NCI-H526 treated with DMSO at 0.1 percent for 48 hours (cell line): Measurements from ENCODE around the gene KRTAP22-2.

Source experiments
- DNase-seq: peaks from one replicate; lab custom pipeline; 2025; lab: John Stamatoyannopoulos, UW

KRTAP22-2 gene

DNA sequence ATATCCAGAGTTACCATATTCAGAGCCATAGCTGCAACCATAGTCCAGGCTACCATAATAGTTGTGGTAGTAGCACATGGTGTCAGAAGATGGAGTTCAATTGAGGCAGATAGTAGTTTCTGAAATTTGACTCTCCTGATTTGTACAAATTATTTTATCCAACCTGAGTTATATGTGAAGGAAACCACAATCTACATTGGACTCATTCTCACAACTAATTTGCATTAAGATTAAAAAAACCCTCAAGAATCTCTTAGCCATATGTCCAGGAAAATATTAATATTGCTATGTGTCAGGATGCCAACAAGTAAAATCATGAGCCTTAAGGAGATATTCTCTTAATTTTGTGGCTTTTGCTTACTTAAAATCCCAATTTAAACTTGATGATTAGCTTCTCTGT is at the start of gene KRTAP22-2:
Gene KRTAP22-2 (minus strand): TSS at position 101 of the 400 bp plus-strand sequence.
- no peak for DNase-seq

- no peak for DNase-seq
Measured at GRCh38 chr21:30638686-30639085, 48.5 kb upstream of the KRTAP22-2 start.

DNA sequence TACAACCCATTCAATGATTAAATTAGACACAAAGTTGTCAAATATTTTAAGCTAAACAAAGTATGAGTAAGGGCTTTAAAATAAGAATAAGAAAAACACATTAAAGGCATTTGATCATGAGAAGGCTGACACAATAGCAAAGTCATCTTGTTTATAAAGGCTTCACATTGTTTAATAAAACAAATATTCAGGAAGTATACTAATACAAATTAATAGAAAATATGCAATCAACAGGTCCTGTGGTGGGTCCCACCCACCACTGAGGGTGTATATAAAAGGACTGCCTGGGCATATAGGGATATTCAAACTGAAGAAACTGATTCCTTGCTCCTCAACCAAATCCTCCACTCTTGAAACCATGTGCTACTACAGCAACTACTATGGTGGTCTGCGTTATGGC is 44.7 kb upstream of the KRTAP22-2 start, which contains the start of gene KRTAP20-2:
Gene KRTAP20-2 (plus strand): TSS at position 301 of the 400 bp plus-strand sequence. CDS start 58 bp downstream, at position 359.
- no peak for DNase-seq

DNA sequence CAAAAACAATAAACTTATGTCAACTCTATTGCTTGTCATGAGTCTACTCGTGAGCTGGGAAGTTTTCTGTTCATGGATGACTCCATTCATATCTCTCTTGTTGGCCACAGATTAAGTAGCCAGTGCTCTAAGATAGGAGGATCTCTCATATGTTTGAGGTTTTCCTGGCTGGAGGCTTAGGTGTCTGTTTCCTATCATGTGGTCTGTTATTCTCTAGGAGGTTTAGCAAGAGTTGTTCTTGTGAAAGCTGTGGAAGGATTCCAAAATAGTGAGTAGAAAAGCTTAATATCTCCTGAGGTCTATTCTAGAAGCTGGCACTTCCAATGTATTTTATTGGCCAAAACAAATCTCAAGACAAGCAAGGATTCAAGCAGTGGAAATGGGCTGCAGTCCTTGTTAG is 39.0 kb upstream of the KRTAP22-2 start:
- DNase-seq, result no peak

- DNase-seq, result no peak
Measured at GRCh38 chr21:30628109-30628508, 37.9 kb upstream of the KRTAP22-2 start.

DNA sequence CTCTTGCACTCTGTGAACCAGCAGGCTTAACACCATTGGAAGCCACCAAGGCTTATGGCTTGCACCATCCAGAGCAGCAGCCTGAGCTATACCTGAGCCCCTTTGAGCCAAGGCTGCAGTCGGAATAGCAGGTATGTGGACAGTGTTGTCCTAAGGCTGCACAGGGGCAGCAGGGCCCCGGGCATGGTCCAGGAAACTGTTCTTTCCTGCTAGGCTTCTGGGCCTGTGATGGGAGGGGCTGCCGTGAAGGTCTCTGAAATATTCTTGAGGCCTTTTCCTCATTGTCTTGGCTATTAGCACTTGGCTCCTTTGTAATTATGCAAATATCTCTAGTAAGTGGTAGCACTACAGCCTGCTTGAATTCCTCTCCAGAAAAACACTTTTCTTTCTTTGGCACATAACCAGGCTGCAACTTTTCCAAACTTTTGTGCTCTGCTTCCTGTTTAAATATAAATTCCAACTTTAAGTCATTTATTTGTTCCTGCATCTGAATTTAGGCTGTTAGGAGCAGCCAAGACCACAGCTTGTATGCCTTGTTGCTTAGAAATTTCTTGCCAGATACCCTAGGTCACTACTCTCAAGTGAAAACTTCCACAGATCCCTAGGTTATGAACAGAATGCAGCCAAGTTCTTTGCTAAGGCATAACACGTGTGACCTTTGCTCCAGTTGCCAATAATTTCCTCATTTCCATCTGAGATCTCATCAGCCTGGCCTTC is 35.4 kb upstream of the KRTAP22-2 start:
- DNase-seq, result no peak

- DNase-seq, result no peak
Measured at GRCh38 chr21:30623362-30623761, 33.2 kb upstream of the KRTAP22-2 start.

DNA sequence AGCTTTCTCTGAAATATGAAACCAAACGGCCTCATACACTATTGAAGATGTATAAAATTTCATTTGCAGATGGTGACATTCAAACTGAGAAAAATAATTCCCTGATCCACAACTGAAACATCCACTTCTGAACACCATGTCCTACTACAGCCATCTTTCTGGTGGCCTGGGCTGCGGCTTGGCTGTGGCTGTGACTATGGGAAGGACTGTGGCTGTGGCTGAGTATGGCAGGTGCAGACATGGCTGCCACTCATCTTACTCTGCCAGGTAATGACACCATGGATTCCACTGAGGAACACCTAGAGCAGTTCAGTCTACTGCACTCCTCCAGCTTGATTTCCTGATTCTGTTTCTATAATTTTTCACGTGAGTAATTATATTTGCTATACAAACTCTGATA is 30.3 kb upstream of the KRTAP22-2 start, which contains the start of gene KRTAP20-4:
Gene KRTAP20-4 (plus strand): TSS at position 106 of the 400 bp plus-strand sequence.
- DNase-seq, result no peak

GRCh38 chr21:30620080-30620479 is 29.9 kb upstream of the KRTAP22-2 start:
- no peak for DNase-seq

DNA sequence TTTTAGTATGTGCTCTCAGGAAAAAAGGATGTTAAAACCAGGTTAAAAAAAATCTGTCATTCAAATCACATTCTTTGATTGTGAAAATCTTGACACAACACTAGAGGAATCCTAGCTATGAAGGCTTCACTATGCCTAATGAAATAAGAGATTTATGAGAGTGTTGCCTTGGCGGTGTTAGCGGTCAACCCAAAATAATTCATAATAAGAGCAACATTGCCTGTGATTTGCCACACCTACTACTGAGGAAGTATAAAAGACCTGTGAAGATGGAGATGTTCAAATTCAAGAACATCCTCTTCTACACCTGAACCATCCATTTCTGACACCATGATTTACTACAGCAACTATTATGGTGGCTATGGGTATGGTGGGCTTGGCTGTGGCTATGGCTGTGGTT is 25.9 kb upstream of the KRTAP22-2 start, which contains the start of gene KRTAP20-1:
Gene KRTAP20-1 (plus strand): TSS at position 301 of the 400 bp plus-strand sequence. CDS start 30 bp downstream, at position 331.
- no peak for DNase-seq

GRCh38 chr21:30615199-30615598 is 25.0 kb upstream of the KRTAP22-2 start:
- DNase-seq, result no peak

DNA sequence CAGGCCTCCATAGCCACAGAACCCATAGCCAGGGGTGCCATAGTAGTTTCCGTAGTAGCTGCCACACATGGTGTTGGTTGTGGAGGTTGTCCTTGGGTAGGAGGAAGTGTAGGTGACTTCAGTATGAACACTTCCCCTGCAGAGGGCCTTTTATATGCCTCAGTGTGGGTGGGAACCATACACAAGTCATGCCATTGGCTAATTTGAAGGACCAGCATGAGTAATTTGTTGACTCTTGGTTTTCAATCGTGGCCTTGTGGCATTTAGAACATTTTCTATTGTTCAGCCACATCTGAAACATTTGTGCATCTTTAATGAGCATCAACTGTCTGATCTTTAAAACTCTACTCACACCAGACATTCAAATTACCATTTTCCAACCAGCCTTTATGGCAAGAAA is 23.6 kb upstream of the KRTAP22-2 start, which contains the start of gene KRTAP6-1:
Gene KRTAP6-1 (minus strand): TSS at position 95 of the 400 bp plus-strand sequence. CDS start 26 bp downstream, at position 69.
- DNase-seq, result no peak

- DNase-seq, result no peak
Measured at GRCh38 chr21:30612132-30612531, 21.9 kb upstream of the KRTAP22-2 start.

DNA sequence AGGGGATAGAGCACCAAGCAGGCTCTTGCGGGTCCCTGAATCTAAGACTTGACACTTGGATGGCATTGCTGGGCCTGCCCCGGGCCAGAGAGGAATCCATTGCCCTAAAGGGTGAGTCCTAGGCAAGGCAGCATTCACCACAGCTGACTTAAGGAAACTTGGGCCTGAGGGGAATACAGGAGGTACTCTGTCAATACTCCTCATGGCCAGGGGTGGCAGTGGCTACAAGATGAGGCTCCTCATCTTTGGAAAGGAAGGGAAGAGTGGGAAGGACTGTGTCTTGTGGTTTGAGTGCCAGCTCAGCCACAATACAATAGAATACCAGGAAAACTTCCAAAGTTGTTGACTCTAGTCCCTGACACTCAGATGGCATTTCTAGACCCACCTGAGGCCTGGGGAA is 15.8 kb upstream of the KRTAP22-2 start:
- no peak for DNase-seq

GRCh38 chr21:30600787-30601186 is 10.6 kb upstream of the KRTAP22-2 start, which contains the start of gene KRTAP22-1:
Gene KRTAP22-1, plus strand, starts transcription at chr21:30601087.
- DNase-seq, result no peak

DNA sequence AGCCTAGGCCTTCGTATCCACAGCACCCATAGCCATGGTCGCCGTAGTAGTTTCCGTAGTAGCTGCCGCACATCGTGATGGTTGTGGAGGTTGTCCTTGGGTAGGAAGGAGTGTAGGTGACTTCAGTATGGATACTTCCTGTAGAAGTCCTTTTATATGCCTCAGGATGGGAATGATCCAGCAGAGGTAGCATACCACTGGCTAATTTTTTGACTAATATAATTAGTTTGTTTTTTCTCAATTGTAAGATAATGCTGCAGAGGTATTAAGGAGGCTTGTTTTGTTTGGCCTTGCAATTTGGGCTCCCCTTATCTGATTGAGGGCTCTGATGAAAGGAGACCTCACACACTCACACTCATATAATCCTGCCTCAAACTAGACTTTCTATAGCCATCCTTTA is 8.6 kb upstream of the KRTAP22-2 start, which contains the start of gene KRTAP6-2:
Gene KRTAP6-2 (minus strand): TSS at position 101 of the 400 bp plus-strand sequence. CDS start 28 bp downstream, at position 73.
- DNase-seq, result no peak

GRCh38 chr21:30592140-30592539 is 1.9 kb upstream of the KRTAP22-2 start, which contains the start of gene KRTAP6-3:
Gene KRTAP6-3, plus strand, starts transcription at chr21:30592440. Its CDS starts 6 bp downstream, at chr21:30592446.
- DNase-seq, result no peak

DNA sequence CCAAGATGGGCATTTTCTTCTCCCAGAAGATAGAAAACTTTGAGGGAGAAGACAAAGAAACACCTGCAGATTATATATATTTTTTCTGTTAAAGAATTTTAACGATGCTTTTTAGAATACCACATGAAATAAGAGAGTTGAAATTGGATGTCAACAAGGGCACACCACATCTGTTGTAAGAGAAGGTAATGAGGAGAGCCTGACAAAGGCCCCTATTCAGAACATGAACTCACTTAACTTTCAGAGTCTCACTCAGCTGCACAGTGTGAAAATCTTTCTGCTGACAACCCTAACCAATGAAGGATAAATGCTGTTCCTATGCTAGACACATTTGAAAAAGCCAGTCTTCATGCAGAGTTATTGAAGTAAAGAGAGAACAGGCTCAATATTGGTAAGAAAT is 7.3 kb downstream of the KRTAP22-2 start:
- DNase-seq, result no peak

DNA sequence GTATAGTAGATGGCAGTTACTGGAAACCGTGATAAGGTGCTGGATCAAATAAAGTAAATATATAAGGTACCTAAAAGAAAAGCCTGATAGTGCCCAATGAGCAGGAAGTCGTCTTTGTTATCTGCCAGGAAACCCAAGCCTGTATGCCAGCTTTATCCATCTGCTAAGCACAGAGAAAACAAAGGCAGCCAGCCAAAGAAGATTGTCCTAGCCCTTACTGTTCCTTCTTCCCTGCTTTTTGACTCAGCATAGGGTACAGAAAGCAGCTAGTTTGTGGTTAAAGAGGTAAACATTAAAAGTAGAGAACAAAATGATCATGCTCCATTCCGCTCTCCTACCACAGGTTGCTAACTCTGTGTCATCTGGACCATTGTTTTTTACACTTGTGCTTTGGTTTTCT is 10.1 kb downstream of the KRTAP22-2 start:
- no peak for DNase-seq

DNA sequence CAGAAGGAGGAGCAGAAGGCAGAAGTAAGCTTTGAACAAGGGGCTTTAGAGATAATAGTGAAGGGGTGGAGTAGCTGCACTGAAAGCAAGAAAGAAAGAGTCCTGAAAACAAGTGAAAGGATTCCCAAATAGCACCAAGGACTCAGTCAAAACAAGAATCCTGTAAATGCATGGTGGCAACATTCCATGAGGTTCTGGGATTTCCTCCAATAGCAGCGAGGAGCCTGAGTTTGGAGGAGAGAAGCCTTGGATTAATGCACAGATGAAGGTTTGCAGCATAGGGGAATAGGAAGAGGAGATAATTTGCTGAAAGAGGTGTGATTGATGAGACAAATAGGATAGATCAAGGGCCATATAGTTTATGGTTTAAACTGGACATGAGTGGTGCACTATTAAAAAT is 10.9 kb downstream of the KRTAP22-2 start:
- no peak for DNase-seq

GRCh38 chr21:30577766-30578165 is 12.4 kb downstream of the KRTAP22-2 start:
- no peak for DNase-seq

DNA sequence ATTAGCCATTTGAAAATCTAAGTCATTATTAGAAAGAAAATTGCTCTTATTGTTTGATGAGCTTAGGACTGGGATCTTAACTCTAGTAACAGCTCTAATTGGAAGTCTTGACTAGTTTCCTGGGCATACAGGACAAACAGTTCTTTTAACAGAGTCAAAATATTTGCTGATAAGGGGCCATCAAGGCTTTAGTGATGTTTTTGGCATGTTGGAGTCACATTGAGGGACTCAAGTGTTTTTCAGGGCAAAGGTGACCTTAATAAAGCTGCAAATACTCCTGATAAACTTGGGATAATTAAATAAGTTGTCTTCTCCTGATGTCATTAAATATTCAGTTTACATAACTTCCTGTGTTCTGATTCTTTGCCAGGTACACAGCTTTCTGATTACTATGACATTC is 22.6 kb downstream of the KRTAP22-2 start:
- DNase-seq, result no peak

DNA sequence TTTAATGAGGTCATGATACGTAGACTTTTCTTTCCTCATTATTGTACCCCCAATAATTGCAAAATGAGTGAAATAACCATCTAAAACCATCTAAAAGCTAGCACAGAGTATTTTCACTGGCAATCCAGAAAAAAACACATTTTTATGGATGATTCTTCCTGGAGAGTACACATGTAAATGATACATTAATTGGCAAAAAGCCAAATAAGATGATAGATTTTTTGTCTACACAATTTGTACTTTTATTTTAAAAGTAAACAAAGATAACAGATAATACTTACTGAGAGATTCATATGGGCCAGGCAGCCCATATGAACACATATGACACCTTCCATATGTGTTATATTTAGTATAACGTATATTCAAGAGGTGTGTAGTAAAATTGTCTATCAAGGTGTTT is 26.6 kb downstream of the KRTAP22-2 start:
- no peak for DNase-seq
